NCI-H1436 treated with DMSO at 0.1 percent for 48 hours (cell line): Measurements from ENCODE around the gene SKIL.

Experiments used
- DNase-seq: peaks from one replicate; lab custom pipeline; 2025; lab: John Stamatoyannopoulos, UW

SKIL gene

DNA sequence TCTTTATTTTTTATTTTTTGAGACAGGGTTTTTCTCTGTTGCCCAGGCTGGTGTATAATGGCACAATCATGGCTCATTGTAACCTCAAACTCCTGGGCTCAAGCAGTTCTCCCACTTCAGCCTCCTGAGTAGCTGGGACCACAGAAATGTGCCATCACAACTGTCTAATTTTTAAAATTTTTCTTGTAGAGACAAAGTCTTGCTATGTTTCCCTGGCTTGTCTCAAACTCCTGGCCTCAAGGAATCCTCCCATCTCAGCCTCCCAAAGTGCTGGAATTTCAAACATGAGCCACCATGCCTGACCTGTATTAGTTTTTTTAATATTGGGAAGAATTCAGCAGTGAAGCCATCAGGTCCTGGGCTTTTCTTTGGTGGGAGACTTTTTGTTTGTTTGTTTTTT is 47.6 kb downstream of the SKIL start:
- no peak for DNase-seq

DNA sequence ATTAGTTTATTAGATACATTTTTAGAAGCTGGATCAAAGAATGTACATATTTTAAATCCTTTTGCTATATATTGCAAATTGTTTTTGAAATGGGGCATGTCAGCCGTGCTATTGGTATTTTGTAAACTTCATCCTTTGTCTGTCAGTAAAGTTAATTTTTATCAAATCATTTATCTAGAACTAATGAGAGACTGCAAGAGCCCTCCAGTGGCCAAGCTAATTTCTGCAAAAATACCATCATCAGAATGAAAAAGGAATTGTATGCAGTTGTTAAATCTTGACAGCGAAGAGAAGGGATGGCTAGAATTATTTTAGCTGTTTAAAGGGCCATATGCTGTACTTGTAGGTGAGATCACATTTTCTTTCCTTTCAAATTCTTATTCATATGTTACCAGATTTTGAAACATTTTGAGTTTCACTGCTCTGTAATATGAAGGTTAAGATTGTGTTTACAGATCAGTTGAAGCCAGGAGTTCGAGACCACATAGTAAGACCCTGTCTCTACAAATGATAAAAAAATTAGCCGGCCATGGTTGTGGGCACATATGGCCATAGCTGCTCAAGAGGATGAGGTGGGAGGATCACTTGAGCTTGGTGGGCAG is 53.0 kb downstream of the SKIL start:
- DNase-seq, result no peak

DNA sequence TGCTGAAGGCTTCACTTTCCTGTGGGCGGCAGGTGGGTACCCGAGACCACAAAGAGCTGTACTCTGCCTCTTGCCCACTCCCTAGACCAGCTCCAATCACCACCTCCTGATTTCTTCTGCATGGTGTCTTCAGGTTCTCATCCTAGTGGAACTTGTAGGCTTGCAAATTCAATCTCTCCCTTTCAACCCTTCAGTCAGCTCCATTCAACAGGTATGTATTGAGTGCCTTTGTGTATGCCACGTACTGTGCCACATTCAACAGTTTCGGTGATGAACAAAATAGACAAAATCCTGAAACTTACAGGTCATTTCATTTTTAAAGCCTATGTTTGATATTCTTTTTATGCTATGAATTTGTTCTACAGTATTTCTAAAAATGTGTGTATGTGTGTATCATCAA is 55.8 kb downstream of the SKIL start:
- no peak for DNase-seq

DNA sequence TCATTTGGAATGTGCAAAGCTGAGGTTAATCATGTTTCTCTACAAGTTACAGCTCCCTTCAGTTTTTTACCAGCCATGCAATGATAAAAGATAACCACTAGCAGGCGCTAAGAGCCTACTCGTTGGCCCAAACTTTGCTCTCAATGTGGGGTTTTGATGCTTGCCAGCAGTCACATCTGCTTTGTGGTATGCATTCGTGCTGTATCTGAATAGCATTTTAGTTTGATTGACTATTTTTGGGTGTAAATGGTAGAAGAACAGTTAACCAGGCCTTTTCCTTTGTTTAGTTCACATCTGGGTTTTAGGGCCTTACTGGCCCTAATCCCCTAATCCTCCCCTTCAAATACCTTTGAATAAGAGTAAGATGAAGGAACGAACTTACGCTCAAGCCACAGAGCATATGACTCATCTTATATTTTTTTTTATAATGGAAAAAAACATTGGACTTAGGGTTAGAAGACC is 56.7 kb downstream of the SKIL start:
- no peak for DNase-seq

DNA sequence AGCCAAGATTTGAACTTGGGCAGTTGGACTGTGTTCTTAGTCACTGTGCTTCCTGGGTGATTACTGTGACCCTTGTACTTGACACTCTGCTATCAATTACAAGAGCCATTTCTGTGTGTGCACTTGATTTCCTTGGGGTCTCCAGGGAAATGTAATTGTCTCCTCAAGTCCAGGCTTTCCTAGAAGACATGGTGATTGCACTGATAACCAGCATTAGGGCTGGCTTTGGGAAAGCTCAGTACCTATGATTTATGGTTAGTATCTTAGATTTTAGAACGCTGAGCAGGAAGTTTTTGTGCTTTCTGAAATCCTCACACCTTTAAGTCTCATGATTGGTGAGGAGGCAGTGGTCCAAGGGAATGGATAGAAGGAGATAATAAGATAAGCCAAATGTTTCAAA is 59.6 kb downstream of the SKIL start:
- no peak for DNase-seq

DNA sequence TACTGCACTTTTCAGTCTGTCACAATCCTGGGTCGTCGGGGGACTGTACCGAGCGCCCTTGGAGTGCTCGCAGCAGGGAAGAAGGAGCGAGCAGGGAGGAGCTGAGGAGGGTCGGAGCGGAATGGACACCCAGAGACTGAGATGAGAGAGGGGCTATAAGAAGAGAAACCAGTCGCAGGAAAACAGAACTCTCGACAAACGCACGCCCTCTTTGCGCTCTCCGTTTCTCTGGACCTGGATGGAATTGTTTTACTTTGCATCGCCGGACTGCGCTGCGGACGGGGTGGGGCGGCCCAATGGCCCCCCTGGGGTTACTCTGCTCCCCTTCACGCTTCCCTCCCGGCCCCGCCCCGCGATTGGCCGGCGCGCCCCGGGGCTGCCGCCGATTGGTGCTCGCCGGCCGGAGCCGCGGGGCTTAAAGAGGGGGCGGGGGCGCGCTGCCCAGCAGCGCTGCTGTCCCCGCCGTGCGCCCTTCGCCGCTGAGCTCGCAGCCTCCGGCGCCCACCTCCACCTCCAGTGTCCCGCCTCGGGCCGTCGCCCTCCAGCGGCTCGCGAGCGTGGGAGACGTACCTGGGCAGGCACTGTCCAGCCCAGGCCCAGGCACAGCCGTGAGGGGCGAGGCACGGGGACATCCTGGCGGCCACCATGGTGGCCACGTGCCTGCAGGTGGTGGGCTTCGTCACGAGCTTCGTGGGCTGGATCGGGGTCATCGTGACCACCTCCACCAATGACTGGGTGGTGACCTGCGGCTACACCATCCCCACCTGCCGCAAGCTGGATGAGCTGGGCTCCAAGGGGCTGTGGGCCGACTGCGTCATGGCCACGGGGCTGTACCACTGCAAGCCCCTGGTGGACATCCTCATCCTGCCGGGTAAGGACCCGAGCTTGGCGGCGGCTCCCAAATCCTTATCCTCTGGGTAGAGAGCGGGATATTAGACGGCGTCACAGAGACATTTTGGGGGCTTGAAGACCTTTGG is 61.2 kb downstream of the SKIL start, which contains the start of gene CLDN11:
Gene CLDN11, plus strand, starts transcription at position 447 of the 977 bp plus-strand sequence. Its CDS starts 199 bp downstream, at position 646.
- DNase-seq, result no peak

DNA sequence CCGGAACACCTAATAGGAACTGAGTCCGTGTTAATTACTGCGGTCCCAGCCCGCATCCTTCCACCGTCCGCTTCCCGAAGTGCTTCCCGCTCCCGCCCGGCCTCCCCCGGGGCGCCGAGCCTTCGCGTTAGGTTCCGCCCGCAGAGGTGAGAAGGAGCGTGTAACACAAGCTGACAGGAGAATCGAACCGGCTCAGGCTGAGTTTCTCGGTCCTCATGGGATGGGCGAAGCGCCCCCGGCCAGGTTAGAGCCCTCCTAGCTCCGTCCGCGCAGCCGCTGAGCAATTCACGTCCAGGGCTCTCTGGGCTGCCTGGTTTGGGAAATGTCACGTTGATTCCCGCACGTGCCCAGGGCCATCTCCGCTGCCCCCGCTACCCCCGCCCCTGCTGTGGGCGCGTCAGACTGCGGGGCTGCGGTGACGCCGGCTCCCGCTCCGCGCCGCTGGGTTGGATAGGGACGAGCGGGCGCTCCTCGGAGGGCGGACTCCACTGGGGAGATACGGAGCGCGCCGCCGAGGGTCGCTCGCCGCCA is 62.1 kb downstream of the SKIL start:
- no peak for DNase-seq

DNA sequence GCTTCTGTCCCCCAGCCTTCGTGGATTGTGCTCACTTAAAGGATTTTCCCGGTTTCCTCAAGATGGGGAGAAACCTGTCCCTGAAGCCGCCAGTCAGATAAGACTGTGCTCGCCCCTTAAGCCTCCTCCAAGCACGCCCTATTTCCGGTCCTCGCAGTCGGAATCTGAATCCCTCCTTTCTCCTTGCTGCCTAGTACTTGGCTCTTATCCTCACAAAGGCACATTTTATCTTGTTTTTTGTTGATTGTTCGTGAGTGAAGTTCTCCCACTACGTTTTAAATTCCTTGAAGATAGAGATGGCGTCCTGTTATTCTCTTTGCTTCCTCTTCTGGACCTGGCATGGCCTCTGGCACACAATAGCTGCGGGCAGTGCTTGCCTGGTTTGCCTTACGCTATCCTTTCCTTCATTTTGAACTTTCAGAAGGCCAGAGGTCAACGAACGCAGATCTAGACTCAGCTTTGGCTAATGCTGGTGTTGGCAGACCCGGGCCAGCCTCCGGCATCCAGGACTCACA is 62.8 kb downstream of the SKIL start:
- no peak for DNase-seq

DNA sequence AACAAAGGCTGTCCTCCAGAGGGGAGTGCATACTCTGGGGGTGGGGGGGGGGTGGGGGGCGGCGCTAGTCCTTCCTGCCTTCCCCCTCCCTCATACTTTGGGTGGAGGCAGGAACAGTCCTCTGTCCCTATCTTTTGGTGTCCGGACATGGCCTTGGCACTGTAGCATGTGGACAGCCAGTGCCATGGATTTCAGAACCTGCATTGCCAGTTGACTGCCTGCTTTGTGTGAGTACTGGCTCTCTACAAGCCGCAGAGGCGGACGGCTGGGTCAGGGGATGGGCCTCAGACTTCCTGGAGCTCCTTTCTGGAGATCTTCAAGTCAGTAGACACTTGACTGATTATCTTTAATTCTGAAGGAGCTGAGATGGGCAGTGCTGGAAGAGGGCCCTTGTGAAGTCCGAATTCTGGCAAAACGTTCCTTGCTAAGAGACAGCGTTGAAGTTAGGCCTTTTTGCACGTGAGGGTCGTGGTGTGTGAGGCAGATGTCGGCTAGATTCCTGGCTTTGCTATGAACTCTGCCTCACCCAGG is 63.7 kb downstream of the SKIL start:
- no peak for DNase-seq

DNA sequence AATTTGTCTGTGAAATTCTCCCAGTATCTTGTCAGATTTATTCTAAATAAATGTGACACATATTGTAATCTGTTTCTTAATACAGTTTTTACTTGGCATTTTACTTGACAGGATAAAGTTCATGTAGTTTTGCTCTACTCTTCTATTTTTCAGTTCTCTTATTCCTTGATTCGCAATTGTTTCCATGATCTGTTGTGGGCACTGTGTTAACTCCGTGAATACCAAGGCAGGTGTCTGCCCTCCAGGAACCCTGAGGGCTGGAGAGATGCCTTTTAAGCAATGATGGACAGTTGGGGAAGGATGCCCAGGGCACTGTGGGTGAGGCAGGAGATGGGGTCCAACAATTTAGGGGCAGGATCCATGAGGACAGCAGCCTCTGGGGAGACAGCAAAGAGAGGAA is 64.2 kb downstream of the SKIL start:
- no peak for DNase-seq

DNA sequence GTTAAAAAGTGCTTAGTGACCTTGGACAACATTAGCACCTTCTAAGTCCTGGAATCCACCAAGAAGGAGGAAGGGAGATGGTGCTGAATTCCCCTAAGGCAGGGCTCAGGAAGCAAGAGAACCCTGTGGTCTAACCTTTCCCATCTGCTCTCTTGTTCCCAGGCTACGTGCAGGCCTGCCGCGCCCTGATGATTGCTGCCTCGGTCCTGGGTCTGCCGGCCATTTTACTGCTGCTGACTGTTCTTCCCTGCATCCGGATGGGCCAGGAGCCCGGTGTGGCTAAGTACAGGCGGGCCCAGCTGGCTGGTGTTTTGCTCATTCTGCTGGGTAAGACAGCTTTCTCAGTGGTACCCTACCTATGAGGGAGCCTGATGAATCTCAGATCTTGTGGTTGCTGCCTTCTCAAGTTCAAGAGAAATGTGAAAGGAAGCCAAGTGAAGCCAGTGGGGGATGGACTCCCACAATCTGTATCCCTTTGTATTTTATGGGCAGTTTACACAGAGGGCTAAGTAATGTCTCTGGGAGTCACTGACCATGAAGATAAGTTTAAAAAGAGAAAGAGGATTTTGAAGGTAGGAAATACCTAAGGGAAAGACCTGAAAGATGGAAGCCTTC is 65.6 kb downstream of the SKIL start:
- DNase-seq, result no peak

DNA sequence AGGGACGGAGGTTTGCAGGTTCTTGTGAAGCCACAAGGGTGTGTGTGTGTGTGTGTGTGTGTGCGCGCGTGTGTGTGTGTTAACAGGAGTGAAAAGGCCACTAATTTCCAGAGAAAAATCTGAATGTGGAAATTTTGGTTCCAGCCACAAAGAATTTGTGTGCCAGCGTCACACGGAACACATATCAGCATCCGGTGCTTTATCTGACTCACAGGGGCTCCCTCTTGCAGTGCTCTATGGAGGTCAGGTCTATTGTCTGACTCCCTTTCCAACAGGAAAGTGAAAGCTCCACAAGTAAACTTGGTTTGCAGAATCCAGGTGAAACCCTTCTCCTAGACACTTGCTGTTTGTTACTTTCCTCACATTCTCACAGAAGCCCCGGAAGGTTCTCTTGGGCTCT is 67.4 kb downstream of the SKIL start:
- no peak for DNase-seq

DNA sequence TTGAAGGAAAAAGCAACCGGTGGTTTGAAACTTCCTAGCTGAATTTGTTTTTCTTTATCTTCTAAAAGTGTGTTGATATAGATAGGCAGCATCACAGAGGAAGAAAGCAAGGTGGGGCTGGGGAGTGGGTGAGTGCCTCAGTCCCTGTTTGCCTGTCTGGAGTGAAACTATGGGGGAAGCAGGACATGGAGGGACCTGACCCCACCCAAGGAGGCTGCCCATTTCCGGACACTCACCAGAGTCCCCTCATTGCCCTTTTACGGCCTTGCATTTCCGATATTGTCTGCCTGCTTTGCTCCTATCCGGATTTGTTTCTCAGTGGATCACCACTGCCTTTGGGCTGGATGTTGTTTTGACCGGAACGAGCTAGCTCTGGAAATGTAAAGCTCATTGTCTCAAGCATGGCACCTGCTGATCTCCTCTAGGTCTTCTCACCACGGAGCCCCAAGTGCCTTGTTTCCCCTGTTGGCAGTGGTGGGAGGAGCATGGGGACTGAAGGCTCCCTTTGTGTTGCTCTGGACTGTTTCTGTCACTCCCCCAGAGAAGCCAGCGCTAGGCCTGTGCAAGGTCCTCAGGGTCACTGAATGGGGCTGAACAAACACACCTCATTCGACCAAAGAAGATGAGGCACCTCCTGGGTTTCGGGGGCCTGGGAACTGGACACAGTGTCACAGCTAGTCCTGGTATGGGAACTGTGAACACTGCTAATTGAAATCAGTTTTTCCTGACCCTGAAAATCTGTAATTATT is 68.2 kb downstream of the SKIL start:
- DNase-seq, result no peak

DNA sequence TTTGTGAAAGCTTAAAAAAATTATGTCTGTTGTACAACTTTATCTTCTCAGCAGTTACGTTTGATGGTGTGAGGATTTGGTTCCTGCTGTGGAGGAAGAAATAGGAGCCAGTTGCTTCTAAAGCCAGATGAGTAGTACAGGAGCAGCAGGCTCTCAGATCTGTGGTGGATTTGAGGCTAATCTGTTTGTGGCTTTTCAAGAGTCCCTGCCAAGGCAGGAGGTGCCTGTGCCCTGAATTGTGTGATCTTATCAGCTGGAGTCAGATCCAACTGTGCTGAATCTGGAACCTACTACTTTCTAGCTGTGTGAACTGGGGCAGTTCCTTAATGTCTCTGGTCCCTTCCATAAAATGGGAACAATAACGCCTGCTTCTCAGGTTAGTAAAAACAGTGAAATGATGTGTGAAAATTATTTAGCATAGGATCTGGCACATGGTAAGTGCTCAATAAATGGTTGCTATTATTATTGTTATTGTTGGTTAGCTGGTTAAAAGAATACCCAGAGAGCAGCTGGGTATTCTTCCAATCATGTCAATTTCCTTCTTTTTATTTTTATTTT is 68.8 kb downstream of the SKIL start:
- no peak for DNase-seq

DNA sequence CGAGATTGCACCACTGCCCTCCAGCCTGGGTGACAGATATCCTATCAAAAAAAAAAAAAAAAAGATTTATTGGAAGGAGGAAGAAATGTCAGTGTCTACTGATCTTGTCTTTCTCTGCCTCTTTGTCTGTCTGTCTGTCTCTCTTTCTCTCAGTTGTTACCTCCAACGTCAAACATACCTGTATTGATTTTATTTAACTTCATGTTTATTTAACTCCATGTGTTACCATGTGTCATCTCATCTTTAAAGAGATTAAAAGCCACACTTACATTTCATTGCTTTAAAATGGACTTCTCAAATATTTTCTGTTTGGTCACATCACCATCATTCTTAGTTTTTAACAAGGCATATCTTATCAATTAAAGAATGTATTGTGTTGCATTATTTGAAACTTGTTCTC is 70.6 kb downstream of the SKIL start:
- no peak for DNase-seq

GRCh38 chr3:170429050-170429449 is 71.5 kb downstream of the SKIL start:
- no peak for DNase-seq

- DNase-seq, result no peak
Measured at GRCh38 chr3:170431054-170431453, 73.5 kb downstream of the SKIL start.

- DNase-seq, result no peak
Measured at GRCh38 chr3:170432416-170432815, 74.9 kb downstream of the SKIL start.

- DNase-seq, result no peak
Measured at GRCh38 chr3:170436697-170437096, 79.2 kb downstream of the SKIL start.

DNA sequence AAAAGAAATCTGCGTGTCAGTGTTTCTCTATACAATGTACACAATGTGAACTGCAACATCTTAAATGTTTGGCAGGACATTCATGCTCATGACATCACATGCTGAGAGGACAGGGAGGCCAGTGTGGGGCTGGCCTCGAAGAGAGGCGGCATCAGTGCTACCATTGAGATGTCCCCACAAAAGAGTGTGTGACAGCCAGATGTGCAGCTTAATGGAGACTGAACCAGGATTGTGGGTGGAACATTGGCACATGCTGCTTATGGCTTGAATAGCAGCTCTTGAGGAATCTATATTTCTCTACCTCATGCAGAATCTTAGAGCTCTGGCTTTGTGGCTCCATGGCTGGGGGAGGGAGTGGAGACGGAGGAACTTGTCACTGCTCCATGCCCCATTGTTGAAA is 79.7 kb downstream of the SKIL start:
- DNase-seq, result no peak
